Measurements from ENCODE around the gene CD19.

The CD19 gene

DNA sequence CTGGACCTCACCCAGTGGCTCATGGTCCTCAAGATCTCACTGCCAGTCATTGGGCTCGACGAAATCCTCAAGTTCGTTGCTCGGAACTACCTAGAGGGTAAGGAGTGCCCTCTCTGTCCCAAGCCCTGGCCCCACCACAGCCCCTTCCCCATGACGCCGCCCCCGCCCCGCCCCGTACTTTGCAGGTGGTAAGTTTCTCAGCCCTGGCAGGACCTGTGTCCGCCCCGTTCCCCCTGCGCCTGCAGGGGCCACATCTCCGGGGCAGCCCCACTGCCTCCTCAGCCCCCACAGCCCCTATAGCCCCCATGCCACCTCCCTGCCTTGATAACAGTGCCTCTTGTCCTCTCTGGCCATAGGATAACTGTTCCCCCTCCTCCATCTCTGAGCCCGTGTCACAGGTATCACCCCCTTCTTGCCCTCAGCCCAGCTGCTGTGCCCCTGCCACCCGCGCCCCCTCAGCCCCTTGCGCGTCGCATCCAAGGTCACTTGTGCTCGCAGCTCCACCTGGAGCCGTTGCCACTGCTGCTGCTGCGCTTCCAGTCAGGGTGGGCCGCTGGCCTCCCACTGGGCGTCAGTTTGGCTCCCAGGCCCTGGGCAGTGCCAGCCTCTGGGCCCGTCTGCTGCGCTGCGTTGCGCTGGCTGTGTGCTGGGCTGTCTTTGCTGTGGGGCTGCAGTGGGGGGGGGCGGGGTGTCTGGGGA lies 28.3 kb upstream of the CD19 start:
- Histone ChIP-seq H3K27me3 (ENCODE audit: insufficient read depth, low read depth, severe bottlenecking) (no peaks in the 10 kb centered on the region), H3K9me3 (ENCODE audit: severe bottlenecking) (no peaks in the 10 kb centered on the region), H3K27ac (no peak overlapping the region), H3K4me3 (ENCODE audit: low read depth, low read length) (no peak overlapping the region), H3K36me3 (peaks cover 57% of the 10 kb centered on the region)
- DNase-seq, result no peak
- TF ChIP-seq CTCF (IDR thresholded peaks at IDR 0.05; ENCODE audit: low read depth, low read length), result no peak

DNA sequence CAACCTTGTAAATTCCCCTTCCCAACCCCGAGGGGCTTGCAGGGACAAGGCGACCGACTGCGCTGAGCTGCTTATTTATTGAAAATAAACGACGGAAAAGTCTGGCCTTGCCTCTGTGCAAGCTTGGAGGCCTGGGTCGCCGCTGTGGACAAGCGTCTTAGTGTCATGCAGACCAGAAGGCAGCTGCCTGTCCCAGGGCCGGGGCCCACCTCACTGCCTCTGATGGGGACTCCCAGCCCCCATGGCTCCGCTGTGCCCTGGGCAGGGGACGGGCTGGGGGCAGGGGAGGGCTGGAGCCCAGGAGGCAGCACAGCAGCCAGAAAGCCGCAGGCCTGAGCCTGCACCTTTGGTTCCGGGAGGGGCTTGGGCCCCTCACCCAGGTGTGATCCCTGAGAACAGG lies 27.4 kb upstream of the CD19 start:
- DNase-seq, result no peak

DNA sequence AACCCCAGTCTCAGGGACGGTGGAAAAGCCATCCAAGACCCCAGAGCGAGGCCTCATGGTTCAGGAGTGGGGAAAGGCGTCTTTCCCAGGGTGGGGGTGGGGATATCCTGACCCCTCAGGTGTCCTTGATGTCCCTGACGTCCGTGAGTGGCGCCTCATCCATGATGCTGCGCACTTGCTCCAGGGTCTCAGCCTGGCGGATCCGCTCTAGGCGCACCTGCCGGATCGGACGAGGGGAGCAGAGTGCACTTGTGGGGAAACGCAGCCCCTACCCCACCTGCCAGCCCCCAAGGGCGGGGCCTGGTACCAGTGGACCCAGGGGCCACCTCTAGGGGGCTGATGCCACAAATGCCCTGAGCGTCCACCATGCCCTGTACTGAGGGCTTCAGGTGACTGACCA lies 26.9 kb upstream of the CD19 start:
- Histone ChIP-seq H3K9me3 (ENCODE audit: severe bottlenecking) (no peaks in the 10 kb centered on the region), H3K27ac (peak overlapping the region; percentile 77), H3K27me3 (ENCODE audit: insufficient read depth, low read depth, severe bottlenecking) (no peaks in the 10 kb centered on the region), H3K36me3 (peaks cover 53% of the 10 kb centered on the region), H3K4me3 (ENCODE audit: low read depth, low read length) (no peak overlapping the region)
- DNase-seq, result no peak
- TF ChIP-seq CTCF (IDR thresholded peaks at IDR 0.05; ENCODE audit: low read depth, low read length), result 0 out of 2 replicates have a peak, but pooled peaks have one; percentile 13

More for the DNA sequence above, 27.4 kb upstream of the CD19 start:
- H3K9me3 ChIP-seq (ENCODE audit: severe bottlenecking), result no peaks in the 10 kb centered on the region
- H3K36me3 ChIP-seq, result peaks cover 53% of the 10 kb centered on the region
- no peaks in the 10 kb centered on the region for H3K27me3 ChIP-seq (ENCODE audit: insufficient read depth, low read depth, severe bottlenecking)
- H3K27ac ChIP-seq, result peak overlapping the region; percentile 77
- no peak for TF ChIP-seq CTCF (IDR thresholded peaks at IDR 0.05; ENCODE audit: low read depth, low read length)
- H3K4me3 ChIP-seq (ENCODE audit: low read depth, low read length), result no peak overlapping the region

DNA sequence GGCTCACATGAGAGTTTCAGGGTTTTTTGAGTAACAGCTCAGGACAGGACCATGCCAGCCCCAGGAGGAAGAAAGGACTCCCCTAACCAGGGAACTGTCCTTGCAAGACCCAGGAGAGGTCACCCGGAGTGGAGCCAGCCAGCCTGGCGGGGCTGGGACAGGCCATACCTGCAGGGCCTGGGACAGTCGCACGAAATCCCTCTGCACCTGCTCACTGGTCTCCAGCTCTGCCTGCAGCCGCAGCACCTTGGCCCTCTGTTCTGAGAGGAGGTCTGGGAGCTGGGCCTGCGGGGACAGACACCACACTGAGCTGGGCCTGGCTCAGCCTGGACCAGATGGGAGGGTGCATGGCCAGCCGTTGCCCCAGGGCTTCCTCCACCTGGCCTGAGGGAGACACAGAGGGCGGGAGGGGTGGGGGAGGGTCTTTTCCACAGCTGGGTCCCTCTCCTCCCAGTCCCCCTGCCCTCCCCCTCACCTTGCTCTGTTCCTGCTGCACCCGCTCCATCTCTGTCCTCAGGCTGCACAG lies 26.5 kb upstream of the CD19 start:
- no peak overlapping the region for H3K4me3 ChIP-seq (ENCODE audit: low read depth, low read length)
- H3K9me3 ChIP-seq (ENCODE audit: severe bottlenecking), result no peaks in the 10 kb centered on the region
- no peaks in the 10 kb centered on the region for H3K27me3 ChIP-seq (ENCODE audit: insufficient read depth, low read depth, severe bottlenecking)
- H3K27ac ChIP-seq, result peak overlapping the region; percentile 77
- peaks cover 53% of the 10 kb centered on the region for H3K36me3 ChIP-seq
- DNase-seq, result peak; percentile 66
- TF ChIP-seq CTCF (IDR thresholded peaks at IDR 0.05; ENCODE audit: low read depth, low read length), result no peak

GRCh38 chr16:28905800-28906372 lies 25.9 kb upstream of the CD19 start:
- H3K27ac ChIP-seq, result peak overlapping the region; percentile 77
- TF ChIP-seq CTCF (IDR thresholded peaks at IDR 0.05; ENCODE audit: low read depth, low read length), result no peak
- H3K4me3 ChIP-seq (ENCODE audit: low read depth, low read length), result no peak overlapping the region
- peaks cover 47% of the 10 kb centered on the region for H3K36me3 ChIP-seq
- DNase-seq, result no peak
- H3K9me3 ChIP-seq (ENCODE audit: severe bottlenecking), result no peaks in the 10 kb centered on the region
- H3K27me3 ChIP-seq (ENCODE audit: insufficient read depth, low read depth, severe bottlenecking), result no peaks in the 10 kb centered on the region

All from WERI-Rb-1 (cell line).